ENCODE measurements around the gene SMIM30. TPM values are rescaled to one million over a fixed set of nuclear protein-coding genes. Genes with fewer than 3 reads are reported as not detected.

The SMIM30 gene
- total RNA-seq, 4 donors from 2014 or later = 55.9 to 98.8 (median 73.0) TPM

DNA sequence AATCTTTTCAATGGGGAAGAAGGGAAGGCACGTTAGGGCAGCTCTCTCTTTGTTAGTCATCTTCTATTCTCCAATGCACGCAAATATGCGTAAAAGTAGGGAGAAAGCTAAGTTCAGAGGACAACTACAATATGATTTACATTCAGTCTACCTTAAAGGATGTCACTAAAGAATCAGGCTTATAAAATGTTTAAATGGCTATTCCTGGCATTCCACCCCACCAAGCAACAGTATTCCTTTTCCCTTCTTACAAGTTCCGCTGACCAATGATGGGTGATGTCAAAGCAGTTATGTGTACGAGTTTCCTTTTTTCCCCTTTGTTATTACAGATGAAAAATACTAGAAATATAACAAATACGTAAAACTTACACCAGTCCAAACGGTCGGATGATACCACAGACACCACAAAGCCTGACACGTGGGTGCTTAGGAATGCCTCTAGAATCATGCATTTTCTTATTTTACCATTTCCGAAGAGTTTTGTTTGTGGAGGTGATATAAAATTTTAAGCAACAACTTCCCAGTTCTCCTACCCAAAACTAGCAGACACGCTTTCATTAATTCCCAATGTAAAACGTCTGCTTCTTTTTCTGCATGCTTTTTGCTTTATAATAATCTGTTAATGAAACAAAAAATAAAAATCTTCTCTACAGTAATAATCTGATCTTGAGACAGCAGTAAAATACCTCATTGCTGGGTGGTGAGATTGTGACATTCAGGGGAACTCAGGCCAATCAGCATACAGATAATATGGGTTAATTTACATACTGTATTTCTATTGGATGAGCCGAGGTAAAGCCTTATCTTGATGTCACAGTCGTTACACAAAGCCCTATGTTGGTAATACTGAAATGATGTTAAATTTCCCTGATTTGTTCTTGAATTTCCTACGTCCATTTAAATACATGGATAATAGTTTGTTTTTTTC lies 31.0 kb downstream of the SMIM30 start:
- in situ Hi-C loops (cut with MboI; ENCODE audit: low sequenced_read_pairs in 4 of 4) = no loop called here
- Histone ChIP-seq H3K4me1 (peaks cover 0 to 16% of the 10 kb centered on the region in 2 donors), H3K9me3 (no peaks in the 10 kb centered on the region), H3K36me3 (no peaks in the 10 kb centered on the region), H3K27me3 (peaks cover 0 to 9% (median 0%) of the 10 kb centered on the region in 3 donors), H3K4me3 (peak overlapping the region; percentile 40 to 54 (median 52)), H3K27ac (peak overlapping the region in 1 of 4 donors; percentile 18)
- TF ChIP-seq, protein P1, sequence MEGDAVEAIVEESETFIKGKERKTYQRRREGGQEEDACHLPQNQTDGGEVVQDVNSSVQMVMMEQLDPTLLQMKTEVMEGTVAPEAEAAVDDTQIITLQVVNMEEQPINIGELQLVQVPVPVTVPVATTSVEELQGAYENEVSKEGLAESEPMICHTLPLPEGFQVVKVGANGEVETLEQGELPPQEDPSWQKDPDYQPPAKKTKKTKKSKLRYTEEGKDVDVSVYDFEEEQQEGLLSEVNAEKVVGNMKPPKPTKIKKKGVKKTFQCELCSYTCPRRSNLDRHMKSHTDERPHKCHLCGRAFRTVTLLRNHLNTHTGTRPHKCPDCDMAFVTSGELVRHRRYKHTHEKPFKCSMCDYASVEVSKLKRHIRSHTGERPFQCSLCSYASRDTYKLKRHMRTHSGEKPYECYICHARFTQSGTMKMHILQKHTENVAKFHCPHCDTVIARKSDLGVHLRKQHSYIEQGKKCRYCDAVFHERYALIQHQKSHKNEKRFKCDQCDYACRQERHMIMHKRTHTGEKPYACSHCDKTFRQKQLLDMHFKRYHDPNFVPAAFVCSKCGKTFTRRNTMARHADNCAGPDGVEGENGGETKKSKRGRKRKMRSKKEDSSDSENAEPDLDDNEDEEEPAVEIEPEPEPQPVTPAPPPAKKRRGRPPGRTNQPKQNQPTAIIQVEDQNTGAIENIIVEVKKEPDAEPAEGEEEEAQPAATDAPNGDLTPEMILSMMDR (IDR thresholded peaks at IDR 0.05 in 4 of 5, conservative IDR thresholded peaks at IDR 0.05 in 1 of 5) = no peak
- no peak for TF ChIP-seq POLR2A (IDR thresholded peaks at IDR 0.05)
- ATAC-seq = peak; percentile 53 to 94
- intact Hi-C loops (cut with DNase I; ENCODE audit: low total_unique reads) = no loop called here
- no peak for DNase-seq

DNA sequence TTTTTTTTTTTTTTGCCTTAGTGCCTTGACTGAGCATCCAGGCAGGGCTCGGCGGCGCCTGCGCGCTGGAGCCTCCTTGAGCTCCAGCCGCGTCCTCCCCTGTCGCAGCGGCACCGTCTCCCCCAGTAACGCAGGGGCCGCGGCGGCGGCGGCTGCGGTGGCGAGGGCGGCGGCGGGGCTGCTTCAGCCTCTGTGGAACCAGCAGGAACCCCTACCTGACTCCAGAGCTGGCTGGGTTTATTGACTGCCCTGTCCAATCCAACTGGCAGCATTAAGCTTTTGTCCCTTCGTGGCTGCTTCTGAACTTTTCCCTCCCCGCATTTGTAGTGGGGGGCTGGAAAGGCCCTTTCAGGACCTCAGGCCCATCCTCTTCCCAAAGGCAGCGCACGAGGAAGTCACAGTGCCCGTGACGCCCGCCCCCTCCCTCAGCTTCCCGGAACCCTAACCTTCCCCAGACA lies 31.9 kb downstream of the SMIM30 start, which contains the start of gene GPR85:
Gene GPR85, minus strand, starts transcription at position 397 of the 458 bp plus-strand sequence. CDS start 2,106 bp downstream, outside the sequence.
- peak in 1 of 2 donors; percentile 9 for DNase-seq
- TF ChIP-seq POLR2A (IDR thresholded peaks at IDR 0.05) = no peak
- TF ChIP-seq, protein P1 (IDR thresholded peaks at IDR 0.05 in 4 of 5, conservative IDR thresholded peaks at IDR 0.05 in 1 of 5) = no peak
- in situ Hi-C loops (cut with MboI; ENCODE audit: low sequenced_read_pairs in 4 of 4) = no loop called here

DNA sequence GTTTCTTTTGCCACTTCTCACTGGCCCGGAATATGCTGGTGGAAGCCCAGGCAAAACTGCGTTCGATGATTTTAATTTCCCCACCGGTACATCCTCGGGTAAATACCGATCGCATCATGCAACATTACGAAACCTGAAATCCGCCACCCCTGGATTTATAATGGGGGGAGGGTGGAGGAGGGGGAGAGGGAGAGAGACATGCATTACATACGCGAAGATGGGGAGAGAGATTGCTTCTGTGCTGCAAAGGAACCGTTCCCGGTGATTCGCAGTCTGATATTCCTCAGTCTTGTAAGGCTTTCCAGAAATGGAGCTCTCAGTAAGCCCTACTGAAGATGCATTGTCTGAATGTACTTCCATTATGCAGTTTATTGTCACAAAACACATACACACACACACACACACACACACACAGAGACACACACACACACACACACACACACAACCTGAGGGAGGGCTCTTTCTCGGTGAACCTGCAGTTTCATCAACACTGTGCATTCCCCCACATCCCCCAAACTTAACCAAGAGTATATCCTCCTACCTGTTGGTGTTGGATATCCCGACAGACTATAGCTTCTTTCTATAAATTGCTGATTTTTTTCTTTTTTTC lies 32.5 kb downstream of the SMIM30 start:
- Histone ChIP-seq H3K36me3 (no peaks in the 10 kb centered on the region), H3K4me1 (peaks cover 0 to 16% of the 10 kb centered on the region in 2 donors), H3K27me3 (peaks cover 0 to 9% (median 0%) of the 10 kb centered on the region in 3 donors), H3K4me3 (peak overlapping the region; percentile 40 to 54 (median 52)), H3K27ac (no peak overlapping the region), H3K9me3 (no peaks in the 10 kb centered on the region)
- TF ChIP-seq, protein P1 (IDR thresholded peaks at IDR 0.05 in 4 of 5, conservative IDR thresholded peaks at IDR 0.05 in 1 of 5) = no peak
- no peak for TF ChIP-seq POLR2A (IDR thresholded peaks at IDR 0.05)
- intact Hi-C loops (cut with DNase I; ENCODE audit: low total_unique reads) = no loop called here
- ATAC-seq (no peak), DNase-seq (no peak)
- in situ Hi-C loops (cut with MboI; ENCODE audit: low sequenced_read_pairs in 4 of 4) = no loop called here

More for the DNA sequence above, 31.9 kb downstream of the SMIM30 start, which contains the start of gene GPR85:
- H3K4me3 ChIP-seq = peak within 1 kb of the TSS; percentile 40 to 54 (median 52)
- H3K36me3 ChIP-seq = no peaks in the 10 kb centered on the region
- H3K4me1 ChIP-seq = peaks cover 0 to 16% of the 10 kb centered on the region in 2 donors
- no peak for ATAC-seq
- peak within 1 kb of the TSS in 1 of 4 donors; percentile 18 for H3K27ac ChIP-seq
- intact Hi-C loops (cut with DNase I; ENCODE audit: low total_unique reads) = no loop called here
- no peaks in the 10 kb centered on the region for H3K9me3 ChIP-seq
- H3K27me3 ChIP-seq = peaks cover 0 to 9% (median 0%) of the 10 kb centered on the region in 3 donors

DNA sequence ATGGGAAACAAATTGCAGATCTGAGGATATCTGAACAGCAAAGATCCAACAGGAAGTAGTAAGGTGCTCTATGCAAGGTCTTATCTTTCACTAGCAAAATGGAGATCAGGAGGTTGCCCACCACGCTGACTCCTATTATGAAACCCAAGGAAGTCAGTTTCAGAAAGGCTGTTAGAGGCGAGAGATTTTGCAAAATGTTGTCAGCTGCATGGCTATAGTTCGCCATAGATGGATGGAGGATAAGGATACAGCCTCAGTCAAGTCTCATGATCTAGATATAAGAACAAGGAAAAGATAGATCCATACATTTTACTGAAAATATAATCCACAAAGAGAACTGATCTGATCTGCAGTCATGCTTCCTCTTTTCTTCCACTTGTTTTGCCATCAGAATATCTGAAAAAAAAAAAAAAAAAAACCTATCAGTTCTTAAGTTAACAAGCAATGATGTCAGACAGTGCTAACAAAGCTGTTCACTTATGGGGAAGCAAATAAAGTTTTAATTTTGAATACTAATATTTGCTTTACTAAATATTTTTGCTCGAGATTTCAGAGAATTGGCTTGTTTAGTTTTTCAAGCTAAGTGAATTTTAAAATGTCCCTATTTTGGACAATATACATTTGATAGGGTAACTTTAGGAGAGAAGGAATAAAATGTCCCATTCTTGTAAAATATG lies 33.7 kb downstream of the SMIM30 start:
- in situ Hi-C loops (cut with MboI; ENCODE audit: low sequenced_read_pairs in 4 of 4) = no loop called here
- ATAC-seq (no peak), DNase-seq (no peak)
- no peaks in the 10 kb centered on the region for H3K36me3 ChIP-seq
- H3K4me1 ChIP-seq = peaks cover 0 to 16% of the 10 kb centered on the region in 2 donors
- H3K9me3 ChIP-seq = no peaks in the 10 kb centered on the region
- H3K4me3 ChIP-seq = no peak overlapping the region
- H3K27ac ChIP-seq = no peak overlapping the region
- H3K27me3 ChIP-seq = peaks cover 0 to 9% (median 0%) of the 10 kb centered on the region in 3 donors
- TF ChIP-seq, protein P1 (IDR thresholded peaks at IDR 0.05 in 4 of 5, conservative IDR thresholded peaks at IDR 0.05 in 1 of 5) = no peak
- intact Hi-C loops (cut with DNase I; ENCODE audit: low total_unique reads) = no loop called here
